IMR-90 (cell line): ENCODE data around the gene SLC38A11. TPM values are rescaled to one million over a fixed set of nuclear protein-coding genes. Genes with fewer than 3 reads are reported as not detected.
"Not testable (repeated sequence)": the region's sequence is repeated elsewhere in the genome, so short reads cannot be mapped to it uniquely, and the experiment has no call there.

Experiments
- ATAC-seq: fragments of 200-7000 bp; cut with Tn5 transposase; 2 replicates; pipeline ENCODE4 v1.9.1; 2020; ENCODE audit warnings: low read depth, mild to moderate bottlenecking, moderate library complexity
- BruUV-seq: library from RNA; stranded (reverse); fragments of 400-500 nt; replicated peaks from 2 replicates; lab custom pipeline; 2021; lab: Mats Ljungman, UMichigan
- CTCF ChIA-PET: fragments of 300-600 bp; formaldehyde crosslinking; extraction: SDS; loops from one replicate; lab custom pipeline; 2021; ENCODE audit warnings: antibody characterized with exemption; lab: Yijun Ruan, JAX
- POLR2A ChIA-PET: fragments of 300-600 bp; sonication (Branson Sonifier 250); formaldehyde crosslinking; loops from one replicate; lab custom pipeline; 2022; ENCODE audit warnings: antibody characterized with exemption; ENCODE audit not compliant: unreplicated experiment; lab: Charles Lee
- DNase-seq: peaks from one replicate; pipeline ENCODE4 v3.0.0; 2013
- H2AFZ ChIP-seq: replicated peaks from 2 replicates; pipeline ENCODE3; 2013; ENCODE audit warnings: low read length, mild to moderate bottlenecking; ENCODE audit not compliant: poor library complexity
- H2AK5ac ChIP-seq: 2 replicates; pipeline ENCODE4 v1.6.1; 2013; ENCODE audit warnings: low read depth, low read length, inconsistent platforms
- H2AK9ac ChIP-seq: replicated peaks from 2 replicates; pipeline ENCODE3; 2013; ENCODE audit warnings: mild to moderate bottlenecking, low read depth, low read length, moderate library complexity; ENCODE audit not compliant: poor library complexity
- H2BK120ac ChIP-seq: 2 replicates; pipeline ENCODE4 v1.6.1; 2013; ENCODE audit warnings: low read depth, low read length, inconsistent platforms
- H2BK15ac ChIP-seq: 3 replicates; pipeline ENCODE4 v1.6.1; 2013; ENCODE audit warnings: low read depth, low read length, inconsistent platforms
- H2BK20ac ChIP-seq: 2 replicates; pipeline ENCODE4 v1.6.1; 2013; ENCODE audit warnings: low read depth, mild to moderate bottlenecking, inconsistent platforms, low read length, moderate library complexity
- H2BK5ac ChIP-seq: 2 replicates; pipeline ENCODE4 v1.6.1; 2013; ENCODE audit warnings: mild to moderate bottlenecking, low read depth, low read length, inconsistent platforms; ENCODE audit not compliant: poor library complexity, severe bottlenecking
- H3K14ac ChIP-seq: replicated peaks from 2 replicates; pipeline ENCODE4 v1.6.1; 2013; ENCODE audit warnings: low read depth, low read length, inconsistent platforms
- H3K18ac ChIP-seq: 2 replicates; pipeline ENCODE4 v1.6.1; 2013; ENCODE audit warnings: low read depth, low read length, control low read depth
- H3K23ac ChIP-seq: 2 replicates; pipeline ENCODE4 v1.6.1; 2013; ENCODE audit warnings: low read depth, low read length, inconsistent platforms
- H3K27ac ChIP-seq: 2 replicates; pipeline ENCODE4 v1.5.1; 2013; ENCODE audit warnings: mild to moderate bottlenecking, control low read depth, low read length; ENCODE audit not compliant: insufficient read depth
- H3K27me3 ChIP-seq: 2 replicates; pipeline ENCODE4 v1.6.1; 2013; ENCODE audit warnings: low read length; ENCODE audit not compliant: control insufficient read depth, insufficient read depth
- H3K36me3 ChIP-seq: 2 replicates; pipeline ENCODE4 v1.6.1; 2013; ENCODE audit warnings: low read length, mixed read lengths; ENCODE audit not compliant: control insufficient read depth, insufficient read depth
- H3K4ac ChIP-seq: 2 replicates; pipeline ENCODE4 v1.6.1; 2013; ENCODE audit warnings: low read depth, low read length, inconsistent platforms
- H3K4me1 ChIP-seq: 2 replicates; pipeline ENCODE4 v1.6.1; 2013; ENCODE audit warnings: low read length, mixed read lengths; ENCODE audit not compliant: control insufficient read depth, insufficient read depth
- H3K4me2 ChIP-seq: 2 replicates; pipeline ENCODE4 v1.6.1; 2013; ENCODE audit warnings: low read depth, mild to moderate bottlenecking, control low read depth, low read length, moderate library complexity
- H3K4me3 ChIP-seq: 2 replicates; pipeline ENCODE4 v1.5.1; 2013; ENCODE audit warnings: low read depth, mild to moderate bottlenecking, control low read depth, low read length, moderate library complexity; ENCODE audit not compliant: insufficient read depth
- H3K56ac ChIP-seq: 2 replicates; pipeline ENCODE4 v1.6.1; 2013; ENCODE audit warnings: low read length, inconsistent platforms; ENCODE audit not compliant: insufficient read depth; ENCODE audit errors: extremely low read depth
- H3K79me1 ChIP-seq, 2 experiments: 2 replicates each; pipeline ENCODE4 v1.6.1; 2013; ENCODE audit warnings: low read length in 2 of 2, inconsistent platforms in 1 of 2, low read depth in 1 of 2
- H3K9ac ChIP-seq: 2 replicates; pipeline ENCODE4 v1.6.1; 2013; ENCODE audit warnings: low read depth, low read length, control low read depth
- H3K9me1 ChIP-seq: 2 replicates; pipeline ENCODE4 v1.6.1; 2013; ENCODE audit warnings: low read length, inconsistent platforms; ENCODE audit not compliant: insufficient read depth
- H3K9me3 ChIP-seq: 2 replicates; pipeline ENCODE4 v1.6.1; 2013; ENCODE audit warnings: low read length; ENCODE audit not compliant: control insufficient read depth, insufficient read depth
- H4K20me1 ChIP-seq: 2 replicates; pipeline ENCODE4 v1.6.1; 2013; ENCODE audit warnings: low read length, inconsistent platforms; ENCODE audit not compliant: insufficient read depth
- H4K5ac ChIP-seq: 2 replicates; pipeline ENCODE4 v1.6.1; 2013; ENCODE audit warnings: mild to moderate bottlenecking, low read depth, low read length, control low read depth
- H4K8ac ChIP-seq, 2 experiments: 2 replicates each; pipeline ENCODE4 v1.6.1; 2013; ENCODE audit warnings: low read depth in 2 of 2, low read length in 2 of 2, control low read depth in 1 of 2, inconsistent platforms in 1 of 2
- H4K91ac ChIP-seq: 2 replicates; pipeline ENCODE4 v1.6.1; 2013; ENCODE audit warnings: low read depth, low read length, inconsistent platforms; ENCODE audit not compliant: insufficient read depth
- MAFK ChIP-seq: IDR thresholded peaks from 2 replicates; pipeline ENCODE4 v1.6.1; 2012; ENCODE audit warnings: low read depth, low read length, improper control_type of control experiment
- WGBS, 2 experiments: methylation state at CpG; one replicate each; pipeline versions ENCODE4 v1.1.5 to v1.1.7; 2013; ENCODE audit warnings: missing lambda C conversion rate in 2 of 2; ENCODE audit not compliant: insufficient read length in 1 of 2; ENCODE audit errors: extremely low coverage in 2 of 2; 5-methylcytosine and 5-hydroxymethylcytosine counted together
- dilution Hi-C: fragments of 300-500 bp; cut with HindIII; formaldehyde crosslinking; loops from one replicate; pipeline ENCODE4 v1.14.3; 2018; ENCODE audit warnings: low sequenced_read_pairs; ENCODE audit not compliant: unreplicated experiment
- in situ Hi-C: fragments of 300-500 bp; cut with MboI; formaldehyde crosslinking; loops from 3 replicates; pipeline ENCODE4 v1.14.3; 2019; ENCODE audit warnings: low sequenced_read_pairs, inconsistent platforms, mixed read lengths
- intact Hi-C: fragments of 100-400 bp; cut with micrococcal nuclease; formaldehyde crosslinking; loops from 2 replicates; pipeline ENCODE4 v1.10.0; 2022
- polyA plus RNA-seq, 3 experiments: library from polyadenylated mRNA; depleted of rRNA; stranded (reverse); fragments of >200 nt; gene quantifications; 2 replicates each; pipeline ENCODE4 v1.2.3, GENCODE V29; 2012; ENCODE audit warnings: low replicate concordance in 1 of 3
- total RNA-seq: library from RNA; depleted of rRNA; stranded (reverse); fragments of >200 nt; gene quantifications from 2 replicates; pipeline ENCODE4 v1.2.3, GENCODE V29; 2012
- TF ChIP-seq, protein P1 (sequence below): fragments of 150-350 bp; IDR thresholded peaks from 2 replicates; pipeline ENCODE4 v1.6.1; 2017; ENCODE audit warnings: mild to moderate bottlenecking, antibody characterized with exemption, low read length, low read depth

Gene SLC38A11
- total and polyA plus RNA-seq, 2 of the 4 experiments (the other 2 are of a cell fraction): 0.18 to 0.21 TPM

DNA sequence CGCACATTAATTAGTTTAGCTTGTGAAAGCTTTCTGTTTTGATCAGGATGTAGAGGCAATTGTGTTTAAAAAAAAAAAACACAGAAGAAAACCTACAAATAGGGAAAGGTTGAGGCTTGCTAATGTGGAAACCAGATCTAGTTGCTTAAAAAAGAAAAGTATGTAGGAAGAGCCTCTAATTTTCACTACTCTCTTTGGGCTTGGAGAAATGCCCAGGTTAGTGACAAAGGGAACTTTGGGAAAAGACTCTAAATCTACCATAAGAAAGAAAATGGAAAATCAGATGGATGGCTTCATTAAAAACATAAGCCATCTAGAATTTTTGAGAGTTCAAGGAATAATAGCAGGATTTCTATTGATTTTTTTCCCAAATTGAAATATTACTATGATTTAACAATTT, 47.3 kb upstream of the SLC38A11 start:
- H2BK5ac ChIP-seq: no peak overlapping the region
- H3K9ac ChIP-seq: no peak overlapping the region
- ChIA-PET POLR2A (no interaction called here), CTCF (interaction anchor here (0.7 to 1.3 kb wide), 2 partner anchors 9 to 139 kb away, joined by 3 read pairs; no protein-coding TSS in a partner anchor)
- intact Hi-C loops (no loop called here), dilution Hi-C loops (no loop called here), in situ Hi-C loops (loop anchor here (25.0 kb wide), 1 partner anchor 265 kb away; no protein-coding TSS in a partner anchor)
- ATAC-seq: no peak
- no CpG with 5 or more reads among the region's 1 CpG for WGBS, 2 experiments
- no peak for TF ChIP-seq MAFK
- TF ChIP-seq, protein P1, sequence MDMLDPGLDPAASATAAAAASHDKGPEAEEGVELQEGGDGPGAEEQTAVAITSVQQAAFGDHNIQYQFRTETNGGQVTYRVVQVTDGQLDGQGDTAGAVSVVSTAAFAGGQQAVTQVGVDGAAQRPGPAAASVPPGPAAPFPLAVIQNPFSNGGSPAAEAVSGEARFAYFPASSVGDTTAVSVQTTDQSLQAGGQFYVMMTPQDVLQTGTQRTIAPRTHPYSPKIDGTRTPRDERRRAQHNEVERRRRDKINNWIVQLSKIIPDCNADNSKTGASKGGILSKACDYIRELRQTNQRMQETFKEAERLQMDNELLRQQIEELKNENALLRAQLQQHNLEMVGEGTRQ: no peak
- no peak overlapping the region for H2BK15ac ChIP-seq
- no peak overlapping the region for H4K8ac ChIP-seq
- H2BK20ac ChIP-seq: no peak overlapping the region
- H4K91ac ChIP-seq: no peak overlapping the region
- H3K9me3 ChIP-seq: no peaks in the 10 kb centered on the region
- H3K27ac ChIP-seq: no peak overlapping the region
- no peaks in the 10 kb centered on the region for H3K9me1 ChIP-seq
- H3K27me3 ChIP-seq: peaks cover 4% of the 10 kb centered on the region; the same call in 1 of the 2 replicates
- H2AK5ac ChIP-seq: no peak overlapping the region
- H2BK120ac ChIP-seq: no peak overlapping the region
- no TSS peak for BruUV-seq
- H4K5ac ChIP-seq: no peak overlapping the region
- H3K79me1 ChIP-seq: no peaks in the 10 kb centered on the region
- H3K4ac ChIP-seq: no peak overlapping the region
- no peak overlapping the region for H3K4me3 ChIP-seq
- no peak overlapping the region for H3K4me2 ChIP-seq
- H3K4me1 ChIP-seq: no peaks in the 10 kb centered on the region
- no peak for DNase-seq
- H3K36me3 ChIP-seq: no peaks in the 10 kb centered on the region
- no peak overlapping the region for H3K23ac ChIP-seq
- no peak overlapping the region for H3K14ac ChIP-seq
- H2AFZ ChIP-seq: no peak overlapping the region
- no peak overlapping the region for H3K18ac ChIP-seq
- no peaks in the 10 kb centered on the region for H4K20me1 ChIP-seq
- no peak overlapping the region for H3K56ac ChIP-seq
- no peak overlapping the region for H2AK9ac ChIP-seq

DNA sequence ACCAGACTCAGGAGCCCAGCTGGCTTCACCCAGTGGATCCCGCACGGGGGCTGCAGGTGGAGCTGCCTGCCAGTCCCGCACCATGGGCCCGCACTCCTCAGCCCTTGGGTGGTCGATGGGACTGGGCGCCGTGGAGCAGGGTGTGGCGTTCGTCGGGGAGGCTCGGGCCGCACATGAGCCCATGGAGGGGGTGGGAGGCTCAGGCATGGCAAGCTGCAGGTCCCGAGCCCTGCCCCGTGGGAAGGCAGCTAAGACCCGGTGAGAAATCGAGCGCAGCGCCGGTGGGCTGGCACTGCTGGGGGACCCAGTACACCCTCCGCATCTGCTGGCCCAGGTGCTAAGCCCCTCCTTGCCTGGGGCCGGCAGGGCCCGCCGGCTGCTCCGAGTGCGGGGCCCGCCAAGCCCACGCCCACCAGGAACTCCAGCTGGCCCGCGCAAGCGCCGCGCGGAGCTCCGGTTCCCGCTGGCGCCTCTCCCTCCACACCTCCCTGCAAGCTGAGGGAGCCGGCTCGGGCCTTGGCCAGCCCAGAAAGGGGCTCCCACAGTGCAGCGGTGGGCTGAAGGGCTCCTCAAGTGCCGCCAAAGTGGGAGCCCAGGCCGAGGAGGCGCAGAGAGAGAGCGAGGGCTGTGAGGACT, 39.5 kb upstream of the SLC38A11 start:
- H3K9ac ChIP-seq, H4K5ac ChIP-seq, H3K36me3 ChIP-seq, H3K23ac ChIP-seq, H3K18ac ChIP-seq, H4K8ac ChIP-seq, H3K27ac ChIP-seq, H4K91ac ChIP-seq, ATAC-seq, H2BK20ac ChIP-seq, H2AK5ac ChIP-seq, H3K14ac ChIP-seq, H3K27me3 ChIP-seq, H3K9me3 ChIP-seq, H4K20me1 ChIP-seq, DNase-seq, BruUV-seq, H3K4ac ChIP-seq, H3K56ac ChIP-seq, H3K4me3 ChIP-seq, dilution Hi-C loops, POLR2A ChIA-PET, H2AFZ ChIP-seq, H3K4me2 ChIP-seq, H3K4me1 ChIP-seq, H3K79me1 ChIP-seq, H2BK5ac ChIP-seq, in situ Hi-C loops, H2BK15ac ChIP-seq, H2BK120ac ChIP-seq, H2AK9ac ChIP-seq: not testable (repeated sequence)
- CTCF ChIA-PET: interaction anchor here (1.2 kb wide), 1 partner anchor 20 kb away, joined by 3 read pairs; no protein-coding TSS in a partner anchor
- intact Hi-C loops: loop anchor here (5.0 to 10.0 kb wide), 3 partner anchors 72 to 880 kb away; partner anchors contain the start of gene COBLL1
- 100% methylated on average over 5 of the region's 43 CpGs; no CpG with 5 or more reads in 1 of the 2 experiments for WGBS, 2 experiments
- peaks cover 11% of the 10 kb centered on the region for H3K9me1 ChIP-seq
